ENCODE measurements around the gene FGF14.

The FGF14 gene

GRCh38 chr13:102328909-102329308 lies 72.9 kb downstream of the FGF14 start:
- in situ Hi-C loops (cut with MboI; ENCODE audit: low pct_unique_long_range_greater_than_20kb, low sequenced_read_pairs, unreplicated experiment), result no loop called here
- no peak for DNase-seq (ENCODE audit: low spot score)
- TF ChIP-seq, protein P1, sequence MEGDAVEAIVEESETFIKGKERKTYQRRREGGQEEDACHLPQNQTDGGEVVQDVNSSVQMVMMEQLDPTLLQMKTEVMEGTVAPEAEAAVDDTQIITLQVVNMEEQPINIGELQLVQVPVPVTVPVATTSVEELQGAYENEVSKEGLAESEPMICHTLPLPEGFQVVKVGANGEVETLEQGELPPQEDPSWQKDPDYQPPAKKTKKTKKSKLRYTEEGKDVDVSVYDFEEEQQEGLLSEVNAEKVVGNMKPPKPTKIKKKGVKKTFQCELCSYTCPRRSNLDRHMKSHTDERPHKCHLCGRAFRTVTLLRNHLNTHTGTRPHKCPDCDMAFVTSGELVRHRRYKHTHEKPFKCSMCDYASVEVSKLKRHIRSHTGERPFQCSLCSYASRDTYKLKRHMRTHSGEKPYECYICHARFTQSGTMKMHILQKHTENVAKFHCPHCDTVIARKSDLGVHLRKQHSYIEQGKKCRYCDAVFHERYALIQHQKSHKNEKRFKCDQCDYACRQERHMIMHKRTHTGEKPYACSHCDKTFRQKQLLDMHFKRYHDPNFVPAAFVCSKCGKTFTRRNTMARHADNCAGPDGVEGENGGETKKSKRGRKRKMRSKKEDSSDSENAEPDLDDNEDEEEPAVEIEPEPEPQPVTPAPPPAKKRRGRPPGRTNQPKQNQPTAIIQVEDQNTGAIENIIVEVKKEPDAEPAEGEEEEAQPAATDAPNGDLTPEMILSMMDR (IDR thresholded peaks at IDR 0.05; ENCODE audit: extremely low read depth, insufficient read depth, missing control alignments), result no peak

GRCh38 chr13:102327119-102327617 lies 74.7 kb downstream of the FGF14 start:
- in situ Hi-C loops (cut with MboI; ENCODE audit: low pct_unique_long_range_greater_than_20kb, low sequenced_read_pairs, unreplicated experiment), result no loop called here
- no peak for DNase-seq (ENCODE audit: low spot score)
- TF ChIP-seq, protein P1 (IDR thresholded peaks at IDR 0.05; ENCODE audit: extremely low read depth, insufficient read depth, missing control alignments), result no peak

- in situ Hi-C loops (cut with MboI; ENCODE audit: low pct_unique_long_range_greater_than_20kb, low sequenced_read_pairs, unreplicated experiment), result no loop called here
- TF ChIP-seq, protein P1 (IDR thresholded peaks at IDR 0.05; ENCODE audit: extremely low read depth, insufficient read depth, missing control alignments), result no peak
- DNase-seq (ENCODE audit: low spot score), result no peak
These were observed 75.3 kb downstream of the FGF14 start for GRCh38 chr13:102326381-102327118.

DNA sequence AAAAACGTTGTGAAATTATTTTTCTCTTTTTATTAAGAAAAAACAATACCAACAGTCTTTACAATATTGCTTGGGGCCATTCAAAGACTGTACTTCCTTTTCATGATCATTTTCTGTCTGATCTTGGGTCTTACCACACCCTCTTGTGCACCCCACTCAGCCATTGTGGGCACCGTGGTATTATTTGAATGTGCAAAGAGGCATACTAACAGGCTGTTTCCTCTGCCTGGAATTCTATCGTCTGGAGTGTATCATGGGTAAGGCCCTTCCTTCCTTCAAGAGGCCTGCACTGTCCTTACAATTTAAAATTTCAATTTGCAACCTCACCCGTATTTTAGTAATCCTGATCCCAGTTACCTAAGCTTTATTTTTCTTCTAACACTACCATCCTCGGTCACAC lies 76.5 kb downstream of the FGF14 start:
- in situ Hi-C loops (cut with MboI; ENCODE audit: low pct_unique_long_range_greater_than_20kb, low sequenced_read_pairs, unreplicated experiment), result no loop called here
- TF ChIP-seq, protein P1 (IDR thresholded peaks at IDR 0.05; ENCODE audit: extremely low read depth, insufficient read depth, missing control alignments), result no peak
- no peak for DNase-seq (ENCODE audit: low spot score)

DNA sequence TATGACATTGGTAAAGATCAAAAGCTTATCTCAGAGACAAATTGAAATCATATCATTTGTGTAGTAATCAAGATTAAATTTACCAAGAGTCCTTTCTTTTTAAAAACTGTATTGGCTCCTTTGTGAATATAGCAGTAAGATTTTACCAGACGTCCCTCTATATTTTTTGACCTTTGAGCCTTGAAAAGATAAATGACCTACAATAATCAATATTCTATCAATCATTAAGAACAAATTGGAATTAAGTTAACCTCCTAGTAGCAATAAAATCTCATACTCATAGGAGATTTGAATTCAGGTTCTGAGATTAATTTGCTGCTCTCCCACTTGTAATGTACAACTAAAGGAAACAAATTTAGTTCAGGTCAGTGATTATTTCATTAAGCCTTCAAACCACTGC lies 78.3 kb downstream of the FGF14 start:
- no peak for DNase-seq (ENCODE audit: low spot score)
- in situ Hi-C loops (cut with MboI; ENCODE audit: low pct_unique_long_range_greater_than_20kb, low sequenced_read_pairs, unreplicated experiment), result no loop called here
- TF ChIP-seq, protein P1 (IDR thresholded peaks at IDR 0.05; ENCODE audit: extremely low read depth, insufficient read depth, missing control alignments), result no peak

DNA sequence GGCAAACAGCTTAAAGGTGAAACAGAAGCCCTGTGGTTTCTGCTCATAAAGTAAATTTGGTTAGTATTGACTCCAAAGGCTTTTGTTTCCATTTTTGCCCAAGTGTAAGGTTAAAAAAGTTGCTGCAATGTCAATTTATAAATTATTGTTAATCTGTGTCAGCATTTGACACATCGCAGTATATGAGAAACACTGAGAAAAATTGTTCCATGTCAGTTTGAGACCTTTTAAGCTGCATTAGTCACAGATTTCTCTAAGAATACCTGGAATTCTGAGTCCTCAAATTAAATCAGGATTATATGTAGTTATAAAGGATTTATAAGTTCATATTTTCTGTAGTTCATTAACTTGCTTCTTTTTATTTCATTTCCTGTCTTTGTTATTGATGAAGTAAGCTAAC lies 78.8 kb downstream of the FGF14 start:
- no peak for DNase-seq (ENCODE audit: low spot score)
- TF ChIP-seq, protein P1 (IDR thresholded peaks at IDR 0.05; ENCODE audit: extremely low read depth, insufficient read depth, missing control alignments), result no peak
- in situ Hi-C loops (cut with MboI; ENCODE audit: low pct_unique_long_range_greater_than_20kb, low sequenced_read_pairs, unreplicated experiment), result no loop called here

All from GM13977 (cell line).